ENCODE results near the gene SYNE1. TPM values are rescaled to one million over a fixed set of nuclear protein-coding genes. Genes with fewer than 3 reads are reported as not detected.
"Not testable (repeated sequence)": the region's sequence is repeated elsewhere in the genome, so short reads cannot be mapped to it uniquely, and the experiment has no call there.

Gene SYNE1
- total and polyA plus RNA-seq, 8 donors = 79.1 to 201 (median 104) TPM

DNA sequence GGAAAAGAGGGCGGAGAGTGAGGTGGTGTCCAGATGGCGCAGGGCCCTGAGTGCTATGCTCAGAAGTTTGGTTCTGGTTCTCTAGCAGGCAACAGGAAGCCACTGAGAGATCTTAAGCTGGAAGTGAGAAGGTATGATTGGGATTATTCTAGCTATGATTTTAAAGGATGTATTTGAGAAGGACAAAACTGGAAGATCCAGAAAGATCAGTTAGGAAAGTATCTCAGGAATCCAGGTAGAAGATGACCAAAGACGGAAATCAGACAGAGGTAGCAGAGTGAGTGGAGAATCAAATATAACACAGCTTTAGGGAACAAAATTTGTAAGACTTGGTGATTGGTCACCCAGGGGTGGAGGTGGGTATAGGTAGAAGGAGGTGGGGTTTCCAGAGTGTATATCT lies 5.8 kb downstream of the SYNE1 start:
- no peak for ATAC-seq
- Histone ChIP-seq H3K4me3 (no peak overlapping the region), H3K9me3 (no peaks in the 10 kb centered on the region), H3K36me3 (no peaks in the 10 kb centered on the region), H3K27ac (peak overlapping the region in 1 of 2 donors; percentile 70), H3K27me3 (no peaks in the 10 kb centered on the region), H3K4me1 (peaks cover 0 to 49% of the 10 kb centered on the region in 2 donors)
- TF ChIP-seq, protein P1, sequence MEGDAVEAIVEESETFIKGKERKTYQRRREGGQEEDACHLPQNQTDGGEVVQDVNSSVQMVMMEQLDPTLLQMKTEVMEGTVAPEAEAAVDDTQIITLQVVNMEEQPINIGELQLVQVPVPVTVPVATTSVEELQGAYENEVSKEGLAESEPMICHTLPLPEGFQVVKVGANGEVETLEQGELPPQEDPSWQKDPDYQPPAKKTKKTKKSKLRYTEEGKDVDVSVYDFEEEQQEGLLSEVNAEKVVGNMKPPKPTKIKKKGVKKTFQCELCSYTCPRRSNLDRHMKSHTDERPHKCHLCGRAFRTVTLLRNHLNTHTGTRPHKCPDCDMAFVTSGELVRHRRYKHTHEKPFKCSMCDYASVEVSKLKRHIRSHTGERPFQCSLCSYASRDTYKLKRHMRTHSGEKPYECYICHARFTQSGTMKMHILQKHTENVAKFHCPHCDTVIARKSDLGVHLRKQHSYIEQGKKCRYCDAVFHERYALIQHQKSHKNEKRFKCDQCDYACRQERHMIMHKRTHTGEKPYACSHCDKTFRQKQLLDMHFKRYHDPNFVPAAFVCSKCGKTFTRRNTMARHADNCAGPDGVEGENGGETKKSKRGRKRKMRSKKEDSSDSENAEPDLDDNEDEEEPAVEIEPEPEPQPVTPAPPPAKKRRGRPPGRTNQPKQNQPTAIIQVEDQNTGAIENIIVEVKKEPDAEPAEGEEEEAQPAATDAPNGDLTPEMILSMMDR (IDR thresholded peaks at IDR 0.05) = no peak
- DNase-seq = no peak
- intact Hi-C loops (cut with DNase I) = no loop called here

DNA sequence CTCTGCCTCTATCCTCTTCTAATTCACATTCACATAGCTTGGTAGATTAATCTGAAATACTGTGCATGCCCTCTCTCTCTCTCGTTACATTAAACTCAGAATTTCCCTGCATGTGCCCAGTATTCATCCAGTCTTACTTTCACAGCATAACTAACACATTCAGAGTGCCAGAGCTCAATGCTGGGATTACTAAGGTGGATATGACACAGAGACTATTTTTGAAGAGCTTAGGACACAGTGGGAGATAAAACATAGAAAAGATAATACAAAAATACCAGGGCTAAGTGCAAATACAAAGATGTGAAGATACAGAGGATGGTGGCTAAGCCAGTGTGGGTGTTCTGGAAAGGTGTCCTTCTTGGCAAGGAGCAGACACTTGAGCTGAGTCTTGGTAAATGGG lies 6.3 kb downstream of the SYNE1 start:
- no peaks in the 10 kb centered on the region for H3K36me3 ChIP-seq
- DNase-seq (no peak), ATAC-seq (no peak)
- no peak overlapping the region for H3K4me3 ChIP-seq
- TF ChIP-seq, protein P1 (IDR thresholded peaks at IDR 0.05) = no peak
- intact Hi-C loops (cut with DNase I) = no loop called here
- peak overlapping the region in 1 of 2 donors; percentile 70 for H3K27ac ChIP-seq
- no peaks in the 10 kb centered on the region for H3K9me3 ChIP-seq
- H3K4me1 ChIP-seq = peaks cover 0 to 43% of the 10 kb centered on the region in 2 donors
- no peaks in the 10 kb centered on the region for H3K27me3 ChIP-seq

DNA sequence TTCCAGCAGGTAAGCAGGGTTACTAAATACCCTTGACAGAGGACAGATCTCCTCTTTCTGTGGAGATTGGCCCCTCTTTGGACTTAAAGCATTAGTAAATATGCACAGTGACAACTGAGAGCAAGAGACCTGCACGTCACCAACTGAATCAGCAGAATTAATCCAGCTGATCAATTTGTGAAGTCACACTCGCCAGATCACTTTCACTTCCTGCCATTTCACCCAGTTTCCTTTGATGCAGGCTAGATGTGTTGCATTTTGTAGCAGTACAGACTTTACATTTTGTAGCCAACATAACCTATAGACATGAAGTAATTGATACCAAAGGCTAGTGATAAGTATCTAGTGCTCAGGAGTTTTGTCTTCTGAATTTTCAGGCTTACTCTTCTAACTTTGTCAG lies 11.9 kb downstream of the SYNE1 start:
- H3K4me3 ChIP-seq = no peak overlapping the region
- TF ChIP-seq, protein P1 (IDR thresholded peaks at IDR 0.05) = no peak
- intact Hi-C loops (cut with DNase I) = no loop called here
- H3K27me3 ChIP-seq = no peaks in the 10 kb centered on the region
- peaks cover 0 to 5% of the 10 kb centered on the region in 2 donors for H3K4me1 ChIP-seq
- ATAC-seq = no peak
- H3K27ac ChIP-seq = no peak overlapping the region
- H3K9me3 ChIP-seq = no peaks in the 10 kb centered on the region
- DNase-seq = no peak
- no peaks in the 10 kb centered on the region for H3K36me3 ChIP-seq

DNA sequence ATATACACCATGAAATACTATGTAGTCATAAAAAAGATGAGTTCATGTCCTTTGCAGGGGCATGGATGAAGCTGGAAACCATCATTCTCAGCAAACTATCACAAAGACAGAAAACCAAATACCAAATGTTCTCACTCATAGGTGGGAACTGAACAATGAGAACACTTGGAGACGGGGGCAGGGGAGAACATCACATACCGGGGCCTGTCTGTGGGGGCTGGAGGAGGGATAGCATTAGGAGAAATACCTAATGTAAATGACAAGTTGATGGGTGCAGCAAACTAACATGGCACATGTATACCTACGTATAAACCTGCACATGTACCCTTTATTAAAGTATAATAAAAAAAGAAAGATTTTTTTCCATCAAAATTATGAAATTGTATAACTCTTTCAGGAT lies 22.4 kb downstream of the SYNE1 start:
- H3K27ac ChIP-seq; DNase-seq; H3K4me1 ChIP-seq; H3K27me3 ChIP-seq; ATAC-seq; H3K4me3 ChIP-seq; H3K9me3 ChIP-seq; H3K36me3 ChIP-seq; intact Hi-C loops (cut with DNase I): not testable (repeated sequence)

DNA sequence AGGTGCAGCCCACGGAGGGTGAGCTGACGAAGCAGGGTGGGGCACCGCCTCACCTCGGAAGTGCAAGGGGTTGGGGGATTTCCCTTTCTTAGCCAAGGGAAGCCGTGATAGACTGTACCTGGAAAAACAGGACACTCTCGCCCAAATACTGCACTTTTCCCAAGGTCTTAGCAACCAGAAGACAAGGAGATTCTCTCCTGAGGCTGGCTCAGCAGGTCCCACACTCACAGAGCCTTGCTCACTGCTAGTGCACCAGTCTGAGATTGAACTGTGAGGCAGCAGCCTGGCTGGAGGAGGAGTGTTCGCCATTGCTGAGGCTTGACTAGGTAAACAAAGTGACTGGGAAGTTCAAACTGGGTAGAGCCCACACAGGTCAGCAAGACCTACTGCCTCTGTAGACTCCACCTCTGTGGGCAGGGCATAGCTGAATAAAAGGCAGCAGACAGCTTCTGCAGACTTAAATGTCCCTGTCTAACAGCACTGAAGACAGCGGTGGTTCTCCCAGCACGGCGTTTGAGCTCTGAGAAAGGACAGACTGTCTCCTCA lies 28.0 kb downstream of the SYNE1 start:
- H3K4me3 ChIP-seq = no peak overlapping the region
- intact Hi-C loops (cut with DNase I) = no loop called here
- TF ChIP-seq, protein P1 (IDR thresholded peaks at IDR 0.05) = no peak
- H3K27me3 ChIP-seq = no peaks in the 10 kb centered on the region
- no peak for ATAC-seq
- H3K36me3 ChIP-seq = no peaks in the 10 kb centered on the region
- no peaks in the 10 kb centered on the region for H3K9me3 ChIP-seq
- DNase-seq = no peak
- no peaks in the 10 kb centered on the region for H3K4me1 ChIP-seq
- no peak overlapping the region for H3K27ac ChIP-seq

DNA sequence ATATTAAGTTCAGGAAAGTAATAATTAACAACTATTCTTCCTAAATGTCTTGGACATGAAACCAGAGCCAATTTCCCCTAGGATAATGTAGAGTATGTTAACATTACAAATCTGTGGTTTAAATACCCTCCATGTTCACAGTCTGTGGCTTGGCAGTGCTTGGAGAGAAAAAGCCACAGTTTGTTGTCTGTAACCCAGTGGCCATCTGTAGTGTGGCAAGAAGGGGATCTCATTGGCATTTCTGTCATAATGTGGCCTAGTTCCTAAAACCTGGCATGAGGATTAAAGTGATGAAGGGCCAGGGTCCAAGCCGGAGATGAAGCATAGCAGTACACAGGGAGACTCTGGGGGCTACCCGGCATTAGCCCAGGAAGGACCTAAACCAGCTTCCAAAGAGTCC lies 31.2 kb downstream of the SYNE1 start:
- H3K4me1 ChIP-seq = no peaks in the 10 kb centered on the region
- H3K4me3 ChIP-seq = no peak overlapping the region
- intact Hi-C loops (cut with DNase I) = no loop called here
- H3K9me3 ChIP-seq = no peaks in the 10 kb centered on the region
- ATAC-seq = no peak
- TF ChIP-seq, protein P1 (IDR thresholded peaks at IDR 0.05) = no peak
- H3K27ac ChIP-seq = peak overlapping the region in 1 of 2 donors; percentile 20
- H3K36me3 ChIP-seq = no peaks in the 10 kb centered on the region
- H3K27me3 ChIP-seq = no peaks in the 10 kb centered on the region
- no peak for DNase-seq

Data from left lung (tissue), 10 donors.